ENCODE data around the gene GLRX.

Gene GLRX

DNA sequence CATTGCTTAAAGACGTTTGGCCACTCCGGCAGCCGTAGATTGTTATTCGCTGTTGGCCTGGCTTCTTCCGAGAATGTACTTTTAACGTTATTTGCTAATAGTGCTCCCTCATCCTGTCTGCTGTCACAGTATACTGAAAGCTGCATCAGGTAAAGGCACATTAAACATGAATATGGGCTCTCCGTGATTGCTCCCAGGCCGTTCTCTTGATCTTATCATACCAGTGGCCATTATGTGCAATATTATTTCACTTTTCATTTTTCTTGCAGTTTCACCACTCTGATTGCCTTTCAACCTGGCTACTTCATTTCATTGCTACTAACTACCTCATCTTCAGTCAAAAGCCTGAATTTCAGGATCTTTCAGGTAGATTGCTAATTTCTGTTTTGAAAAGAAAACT lies 34.0 kb downstream of the GLRX start:
- TF ChIP-seq CTCF (IDR thresholded peaks at IDR 0.05; ENCODE audit: low read depth, low read length), result no peak
- Histone ChIP-seq H3K36me3 (peaks cover 23% of the 10 kb centered on the region), H3K27me3 (ENCODE audit: insufficient read depth, low read depth, severe bottlenecking) (no peaks in the 10 kb centered on the region), H3K27ac (no peak overlapping the region), H3K9me3 (ENCODE audit: severe bottlenecking) (no peaks in the 10 kb centered on the region), H3K4me3 (ENCODE audit: low read depth, low read length) (no peak overlapping the region)
- DNase-seq, result no peak

DNA sequence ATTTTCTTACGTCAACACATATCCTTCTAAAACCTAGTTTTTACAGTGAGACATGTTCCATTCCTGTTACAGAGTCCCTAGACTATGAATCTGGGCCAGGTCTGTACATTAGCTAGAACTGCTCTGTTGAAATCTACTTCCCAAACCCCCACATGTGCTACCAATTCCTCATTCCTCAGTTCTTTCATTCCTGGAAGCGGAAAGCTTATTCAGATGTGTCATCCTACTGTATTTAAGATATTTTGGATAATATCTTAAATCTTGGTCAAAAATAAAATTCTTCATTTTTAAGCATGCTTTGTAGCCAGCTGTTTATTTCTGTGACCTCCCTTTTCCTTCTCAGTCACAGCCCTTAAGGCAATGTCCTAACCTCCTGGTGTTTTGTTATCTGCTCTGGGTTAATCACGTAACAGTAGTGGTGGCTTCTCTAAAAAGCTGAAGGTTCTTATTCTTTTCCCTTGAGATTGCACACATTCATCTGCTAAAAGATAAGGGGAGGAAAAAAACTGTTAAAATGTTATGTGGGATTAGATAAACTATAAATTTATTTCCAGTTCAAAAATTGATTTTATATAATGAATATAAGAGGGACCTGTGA lies 35.6 kb downstream of the GLRX start:
- no peaks in the 10 kb centered on the region for H3K9me3 ChIP-seq (ENCODE audit: severe bottlenecking)
- H3K36me3 ChIP-seq, result peaks cover 17% of the 10 kb centered on the region
- H3K27ac ChIP-seq, result no peak overlapping the region
- H3K27me3 ChIP-seq (ENCODE audit: insufficient read depth, low read depth, severe bottlenecking), result no peaks in the 10 kb centered on the region
- no peak overlapping the region for H3K4me3 ChIP-seq (ENCODE audit: low read depth, low read length)
- DNase-seq, result no peak
- no peak for TF ChIP-seq CTCF (IDR thresholded peaks at IDR 0.05; ENCODE audit: low read depth, low read length)

- Histone ChIP-seq H3K36me3 (peaks cover 28% of the 10 kb centered on the region), H3K27ac (no peak overlapping the region), H3K9me3 (ENCODE audit: severe bottlenecking) (no peaks in the 10 kb centered on the region), H3K4me3 (ENCODE audit: low read depth, low read length) (no peak overlapping the region), H3K27me3 (ENCODE audit: insufficient read depth, low read depth, severe bottlenecking) (no peaks in the 10 kb centered on the region)
- DNase-seq, result no peak
- TF ChIP-seq CTCF (IDR thresholded peaks at IDR 0.05; ENCODE audit: low read depth, low read length), result no peak
These were observed 37.8 kb downstream of the GLRX start for GRCh38 chr5:95784514-95785302.

DNA sequence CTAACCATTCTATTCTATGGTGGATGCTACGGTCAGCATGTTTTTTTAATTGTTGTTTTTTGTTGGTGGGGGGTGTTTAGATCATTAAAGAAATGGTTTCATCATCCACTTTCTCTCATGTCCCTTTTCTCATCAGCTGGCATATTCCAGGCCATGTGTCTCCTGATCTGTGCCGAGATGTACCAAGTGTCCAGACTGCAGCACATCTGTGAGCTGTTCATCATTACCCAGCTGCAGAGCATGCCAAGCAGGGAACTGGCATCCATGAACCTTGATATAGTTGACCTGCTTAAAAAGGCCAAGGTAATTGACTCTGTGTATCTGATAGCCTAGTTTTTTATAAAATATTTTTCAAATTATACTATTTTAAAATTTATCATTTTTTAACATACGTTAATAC lies 38.9 kb downstream of the GLRX start:
- no peak for DNase-seq

GRCh38 chr5:95782181-95782580 lies 40.3 kb downstream of the GLRX start:
- H3K27me3 ChIP-seq (ENCODE audit: insufficient read depth, low read depth, severe bottlenecking), result no peaks in the 10 kb centered on the region
- no peak overlapping the region for H3K27ac ChIP-seq
- no peak overlapping the region for H3K4me3 ChIP-seq (ENCODE audit: low read depth, low read length)
- peaks cover 24% of the 10 kb centered on the region for H3K36me3 ChIP-seq
- no peaks in the 10 kb centered on the region for H3K9me3 ChIP-seq (ENCODE audit: severe bottlenecking)
- TF ChIP-seq CTCF (IDR thresholded peaks at IDR 0.05; ENCODE audit: low read depth, low read length), result no peak
- no peak for DNase-seq

More for the DNA sequence above, 38.9 kb downstream of the GLRX start:
- H3K9me3 ChIP-seq (ENCODE audit: severe bottlenecking), result no peaks in the 10 kb centered on the region
- no peak for TF ChIP-seq CTCF (IDR thresholded peaks at IDR 0.05; ENCODE audit: low read depth, low read length)
- no peaks in the 10 kb centered on the region for H3K27me3 ChIP-seq (ENCODE audit: insufficient read depth, low read depth, severe bottlenecking)
- no peak overlapping the region for H3K27ac ChIP-seq
- peaks cover 28% of the 10 kb centered on the region for H3K36me3 ChIP-seq
- H3K4me3 ChIP-seq (ENCODE audit: low read depth, low read length), result no peak overlapping the region
